OCI-LY3 (cell line): ENCODE results near the gene TRPM5.

Experiments
- H2AFZ ChIP-seq: fragments of 200-600, 300-600 bp; shearing (Covaris generic); 2 replicates; pipeline ENCODE4 v1.6.0; 2014; ENCODE audit warnings: antibody characterized with exemption, low read depth, low read length
- H3K27ac ChIP-seq: fragments of 200-600, 300-600 bp; sonication (generic); 2 replicates; pipeline ENCODE4 v1.5.1; 2014; ENCODE audit warnings: mild to moderate bottlenecking, low read length, moderate library complexity, mixed read lengths
- H3K27me3 ChIP-seq: fragments of 200-600, 300-600 bp; sonication (generic); 2 replicates; pipeline ENCODE4 v1.6.1; 2014; ENCODE audit warnings: low read depth, low read length, mixed read lengths
- H3K36me3 ChIP-seq: fragments of 200-600, 300-600 bp; sonication (generic); replicated peaks from 2 replicates; pipeline ENCODE3; 2014; ENCODE audit warnings: low read depth, low read length, mixed read lengths
- H3K4me1 ChIP-seq: fragments of 300-600, 200-600 bp; sonication (generic); 2 replicates; pipeline ENCODE4 v1.6.1; 2014; ENCODE audit warnings: low read length, mixed read lengths
- H3K4me2 ChIP-seq: fragments of 200-600, 300-600 bp; sonication (generic); 2 replicates; pipeline ENCODE4 v1.6.1; 2014; ENCODE audit warnings: low read length, mixed read lengths
- H3K4me3 ChIP-seq: fragments of 300-600, 200-600 bp; sonication (generic); 2 replicates; pipeline ENCODE4 v1.5.1; 2014; ENCODE audit warnings: antibody characterized with exemption, mild to moderate bottlenecking, low read length, moderate library complexity
- H3K79me2 ChIP-seq: fragments of 300-600, 200-600 bp; shearing (Covaris generic); 2 replicates; pipeline ENCODE4 v1.6.1; 2014; ENCODE audit warnings: mild to moderate bottlenecking, low read length, mixed read lengths
- H3K9ac ChIP-seq: fragments of 300-600, 200-600 bp; shearing (Covaris generic); 2 replicates; pipeline ENCODE4 v1.6.0; 2014; ENCODE audit warnings: mild to moderate bottlenecking, low read length, moderate library complexity
- H3K9me3 ChIP-seq: fragments of 200-600, 300-600 bp; shearing (Covaris generic); 2 replicates; pipeline ENCODE4 v1.6.1; 2014; ENCODE audit warnings: low read length, mixed read lengths; ENCODE audit not compliant: insufficient read depth
- H4K20me1 ChIP-seq: fragments of 200-600, 300-600 bp; sonication (generic); 2 replicates; pipeline ENCODE4 v1.6.1; 2016; ENCODE audit warnings: low read length, mixed read lengths; ENCODE audit not compliant: insufficient read depth
- EZH2phosphoT487 ChIP-seq: fragments of 200-600 bp; shearing (Covaris generic); IDR thresholded peaks from 2 replicates; pipeline ENCODE4 v1.6.1; 2018; ENCODE audit warnings: antibody characterized with exemption, mixed run types, low read depth
- TF ChIP-seq, protein P1 (sequence below): fragments of 200-600, 300-600 bp; sonication (generic); IDR thresholded peaks from 2 replicates; pipeline ENCODE4 v1.5.1; 2014; ENCODE audit warnings: antibody characterized with exemption, low read length, low read depth

Gene TRPM5

GRCh38 chr11:2448661-2449547, 4.6 kb upstream of the TRPM5 start:
- H3K27me3 ChIP-seq: no peaks in the 10 kb centered on the region
- no peak overlapping the region for H3K4me3 ChIP-seq
- TF ChIP-seq EZH2phosphoT487: no peak
- TF ChIP-seq, protein P1, sequence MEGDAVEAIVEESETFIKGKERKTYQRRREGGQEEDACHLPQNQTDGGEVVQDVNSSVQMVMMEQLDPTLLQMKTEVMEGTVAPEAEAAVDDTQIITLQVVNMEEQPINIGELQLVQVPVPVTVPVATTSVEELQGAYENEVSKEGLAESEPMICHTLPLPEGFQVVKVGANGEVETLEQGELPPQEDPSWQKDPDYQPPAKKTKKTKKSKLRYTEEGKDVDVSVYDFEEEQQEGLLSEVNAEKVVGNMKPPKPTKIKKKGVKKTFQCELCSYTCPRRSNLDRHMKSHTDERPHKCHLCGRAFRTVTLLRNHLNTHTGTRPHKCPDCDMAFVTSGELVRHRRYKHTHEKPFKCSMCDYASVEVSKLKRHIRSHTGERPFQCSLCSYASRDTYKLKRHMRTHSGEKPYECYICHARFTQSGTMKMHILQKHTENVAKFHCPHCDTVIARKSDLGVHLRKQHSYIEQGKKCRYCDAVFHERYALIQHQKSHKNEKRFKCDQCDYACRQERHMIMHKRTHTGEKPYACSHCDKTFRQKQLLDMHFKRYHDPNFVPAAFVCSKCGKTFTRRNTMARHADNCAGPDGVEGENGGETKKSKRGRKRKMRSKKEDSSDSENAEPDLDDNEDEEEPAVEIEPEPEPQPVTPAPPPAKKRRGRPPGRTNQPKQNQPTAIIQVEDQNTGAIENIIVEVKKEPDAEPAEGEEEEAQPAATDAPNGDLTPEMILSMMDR: no peak
- H3K4me1 ChIP-seq: no peaks in the 10 kb centered on the region
- H3K9me3 ChIP-seq: no peaks in the 10 kb centered on the region
- H3K4me2 ChIP-seq: no peak overlapping the region
- H2AFZ ChIP-seq: no peak overlapping the region
- H3K36me3 ChIP-seq: no peaks in the 10 kb centered on the region
- H3K9ac ChIP-seq: no peak overlapping the region
- no peaks in the 10 kb centered on the region for H3K79me2 ChIP-seq
- no peaks in the 10 kb centered on the region for H4K20me1 ChIP-seq
- H3K27ac ChIP-seq: no peak overlapping the region

DNA sequence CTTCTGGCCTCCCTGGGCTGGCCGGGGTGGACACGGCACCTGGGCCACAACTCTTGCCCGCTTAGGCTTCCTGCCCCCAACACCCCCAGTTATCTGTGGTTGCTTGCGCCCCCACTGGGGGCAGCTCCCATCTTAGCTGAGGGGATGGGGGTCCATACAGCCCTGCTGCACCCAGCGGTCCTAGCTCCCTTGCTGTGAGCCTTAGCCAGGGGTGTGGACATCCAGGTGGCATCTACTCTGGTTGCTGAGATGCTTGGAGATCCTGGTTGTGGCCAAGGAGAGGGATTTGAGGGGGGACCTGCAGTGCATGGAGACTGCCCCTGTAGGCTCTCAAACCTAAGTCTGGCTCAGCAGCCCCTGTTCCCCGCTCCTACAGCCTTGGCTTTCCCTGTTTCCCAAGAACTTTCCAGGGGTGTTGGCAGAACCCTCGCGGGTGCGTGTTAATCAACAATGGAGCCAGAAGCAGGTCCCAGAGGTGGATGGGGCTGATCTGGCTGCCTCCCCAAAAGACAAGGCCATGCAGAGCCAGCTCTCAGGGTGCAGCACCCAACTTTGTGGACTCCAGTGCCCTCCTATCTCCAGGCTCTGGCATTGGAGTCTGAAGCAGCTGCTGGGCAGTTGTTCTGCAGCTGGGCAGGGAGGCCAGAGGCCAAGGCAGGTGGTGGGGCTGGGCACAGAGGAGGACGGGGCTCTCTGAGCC, 3.8 kb upstream of the TRPM5 start:
- Histone ChIP-seq H3K27ac (no peak overlapping the region), H4K20me1 (no peaks in the 10 kb centered on the region), H2AFZ (no peak overlapping the region), H3K9ac (no peak overlapping the region), H3K4me2 (no peak overlapping the region), H3K4me1 (no peaks in the 10 kb centered on the region), H3K4me3 (no peak overlapping the region), H3K9me3 (no peaks in the 10 kb centered on the region), H3K36me3 (no peaks in the 10 kb centered on the region), H3K27me3 (no peaks in the 10 kb centered on the region), H3K79me2 (no peaks in the 10 kb centered on the region)
- no peak for TF ChIP-seq EZH2phosphoT487
- TF ChIP-seq, protein P1: no peak

DNA sequence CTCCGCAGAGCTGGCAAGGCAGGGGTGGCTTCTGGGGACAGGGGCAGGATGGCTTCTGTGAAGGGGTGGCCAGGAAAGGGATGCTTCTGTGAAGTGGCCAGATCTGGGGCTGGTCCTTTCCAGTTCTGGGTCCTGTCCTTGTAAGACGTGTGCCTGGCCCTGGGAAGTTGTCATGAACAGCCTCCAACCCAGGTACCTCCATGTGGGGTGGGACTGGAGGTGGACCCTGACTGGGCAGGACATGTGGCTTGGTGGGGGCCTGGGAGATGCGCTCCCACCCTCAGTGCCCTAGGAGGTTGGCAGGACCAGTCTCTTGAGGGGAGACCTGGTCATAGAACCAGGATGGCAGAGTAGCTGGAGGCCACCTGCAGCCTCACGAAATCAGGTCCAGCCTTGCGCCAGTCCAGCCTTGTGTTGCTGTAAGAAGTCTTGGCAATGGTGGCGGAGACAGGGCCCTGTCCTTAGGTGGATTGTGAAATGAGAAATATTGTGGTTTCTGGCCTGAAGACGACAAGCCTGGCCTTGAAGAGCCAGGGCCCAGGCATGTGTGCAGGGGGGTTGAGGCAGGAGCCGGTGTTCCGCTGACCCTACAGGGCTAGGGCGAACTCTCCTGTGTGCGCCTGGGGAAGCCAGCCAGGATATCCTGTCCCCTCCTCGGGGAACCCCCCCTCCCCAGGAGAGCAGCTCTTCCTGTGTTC, 3.1 kb upstream of the TRPM5 start:
- Histone ChIP-seq H2AFZ (0 out of 2 replicates have a peak overlapping the region, but pooled peaks have one; percentile 25), H3K27me3 (0 out of 2 replicates have a peak, but pooled peaks cover 4% of the 10 kb centered on the region), H3K4me1 (no peaks in the 10 kb centered on the region), H3K4me3 (no peak overlapping the region), H3K79me2 (no peaks in the 10 kb centered on the region), H3K9me3 (no peaks in the 10 kb centered on the region), H3K27ac (no peak overlapping the region), H4K20me1 (no peaks in the 10 kb centered on the region), H3K4me2 (no peak overlapping the region), H3K9ac (no peak overlapping the region), H3K36me3 (no peaks in the 10 kb centered on the region)
- TF ChIP-seq EZH2phosphoT487: no peak
- TF ChIP-seq, protein P1: no peak
